ENCODE measurements around the gene NPM3. TPM values are rescaled to one million over a fixed set of nuclear protein-coding genes. Genes with fewer than 3 reads are reported as not detected.

The NPM3 gene
- total and polyA plus RNA-seq, 7 donors, result 17.8 to 64.9 (median 26.4) TPM

DNA sequence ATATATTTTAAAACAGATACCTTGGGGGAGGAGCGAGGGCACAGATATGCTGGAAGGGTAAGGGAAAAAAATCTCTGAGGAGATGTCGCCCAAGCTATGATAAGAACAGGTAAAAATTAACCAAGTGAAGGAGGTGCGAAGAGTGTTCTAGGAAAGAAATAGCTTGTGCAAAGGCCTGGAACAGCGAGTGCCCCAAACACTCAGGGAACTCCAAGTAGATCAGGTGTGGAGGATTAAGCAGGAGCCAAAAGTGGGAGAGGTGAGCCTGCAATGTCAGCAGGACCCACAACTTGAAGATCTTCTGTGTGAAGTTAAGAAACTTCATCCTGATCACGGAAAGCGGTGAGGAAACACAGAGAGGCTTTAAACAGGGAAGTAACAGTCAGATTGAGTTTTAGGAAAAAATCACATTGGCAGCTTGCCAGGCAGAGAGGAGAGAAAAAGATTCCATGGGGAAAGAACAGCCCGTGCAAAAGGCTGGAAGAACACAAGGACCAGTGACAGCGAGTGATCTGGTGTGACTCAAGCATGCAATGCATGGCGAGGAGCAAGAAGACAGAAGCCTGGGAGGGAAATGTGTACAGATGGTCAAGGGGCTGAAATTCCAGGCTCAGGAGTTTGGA, 38.1 kb downstream of the NPM3 start:
- Histone ChIP-seq H3K9me3 (no peaks in the 10 kb centered on the region), H3K27ac (no peak overlapping the region), H3K36me3 (no peaks in the 10 kb centered on the region), H3K27me3 (peaks cover 0 to 12% (median 0%) of the 10 kb centered on the region in 3 donors), H3K4me3 (no peak overlapping the region), H3K4me1 (no peaks in the 10 kb centered on the region)
- intact Hi-C loops (cut with DNase I), result no loop called here
- TF ChIP-seq EP300 (IDR thresholded peaks at IDR 0.05) (no peak), POLR2A (IDR thresholded peaks at IDR 0.05) (no peak), POLR2AphosphoS5 (IDR thresholded peaks at IDR 0.05) (no peak)
- TF ChIP-seq, protein P1, sequence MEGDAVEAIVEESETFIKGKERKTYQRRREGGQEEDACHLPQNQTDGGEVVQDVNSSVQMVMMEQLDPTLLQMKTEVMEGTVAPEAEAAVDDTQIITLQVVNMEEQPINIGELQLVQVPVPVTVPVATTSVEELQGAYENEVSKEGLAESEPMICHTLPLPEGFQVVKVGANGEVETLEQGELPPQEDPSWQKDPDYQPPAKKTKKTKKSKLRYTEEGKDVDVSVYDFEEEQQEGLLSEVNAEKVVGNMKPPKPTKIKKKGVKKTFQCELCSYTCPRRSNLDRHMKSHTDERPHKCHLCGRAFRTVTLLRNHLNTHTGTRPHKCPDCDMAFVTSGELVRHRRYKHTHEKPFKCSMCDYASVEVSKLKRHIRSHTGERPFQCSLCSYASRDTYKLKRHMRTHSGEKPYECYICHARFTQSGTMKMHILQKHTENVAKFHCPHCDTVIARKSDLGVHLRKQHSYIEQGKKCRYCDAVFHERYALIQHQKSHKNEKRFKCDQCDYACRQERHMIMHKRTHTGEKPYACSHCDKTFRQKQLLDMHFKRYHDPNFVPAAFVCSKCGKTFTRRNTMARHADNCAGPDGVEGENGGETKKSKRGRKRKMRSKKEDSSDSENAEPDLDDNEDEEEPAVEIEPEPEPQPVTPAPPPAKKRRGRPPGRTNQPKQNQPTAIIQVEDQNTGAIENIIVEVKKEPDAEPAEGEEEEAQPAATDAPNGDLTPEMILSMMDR (IDR thresholded peaks at IDR 0.05), result no peak
- WGBS, 2 donors, result 50 to 66% methylated on average over 9 of the region's 9 CpGs
- no peak for DNase-seq

DNA sequence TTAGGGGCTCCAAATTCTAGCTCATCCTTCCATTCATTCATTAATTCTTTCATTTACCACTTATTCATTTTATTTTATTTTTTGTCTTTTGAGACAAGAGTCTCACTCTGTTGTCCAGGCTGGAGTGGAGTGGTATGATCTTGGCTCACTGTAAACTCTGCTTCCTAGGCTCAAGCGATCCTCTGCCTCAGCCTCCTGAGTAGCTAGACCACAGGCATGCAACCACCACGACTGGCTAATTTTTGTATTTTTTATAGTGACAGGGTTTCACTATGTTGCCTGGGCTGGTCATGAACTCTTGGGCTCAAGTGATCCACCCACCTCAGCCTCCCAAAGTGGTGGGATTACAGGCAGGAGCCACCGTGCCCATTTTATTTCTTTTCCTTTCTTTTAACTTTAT, 39.0 kb downstream of the NPM3 start:
- whole genome bisulfite sequencing, 2 donors, result 84 to 87% methylated on average over 3 of the region's 3 CpGs

DNA sequence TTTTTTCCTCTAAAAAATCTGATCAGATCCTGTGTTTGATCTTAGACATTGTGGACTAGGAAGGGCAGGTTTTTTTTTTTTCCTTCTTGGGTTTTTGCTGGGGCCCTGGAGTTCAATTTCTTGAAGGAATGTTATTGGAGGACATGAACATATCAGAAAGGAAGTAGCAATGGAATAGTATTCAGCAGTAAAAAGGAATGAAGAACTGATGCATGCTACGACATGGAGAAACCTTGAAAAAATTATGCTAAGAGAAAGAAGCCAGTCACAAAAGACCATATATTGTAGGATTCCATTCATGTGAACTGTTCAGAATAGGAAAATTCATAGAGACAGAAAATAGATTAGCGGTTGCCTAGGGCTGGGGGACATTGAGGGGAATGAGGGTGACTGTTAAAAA, 41.3 kb downstream of the NPM3 start:
- no peaks in the 10 kb centered on the region for H3K36me3 ChIP-seq
- peaks cover 0 to 23% (median 0%) of the 10 kb centered on the region in 3 donors for H3K27me3 ChIP-seq
- intact Hi-C loops (cut with DNase I), result no loop called here
- DNase-seq, result no peak
- no peak overlapping the region for H3K27ac ChIP-seq
- H3K4me1 ChIP-seq, result no peaks in the 10 kb centered on the region
- WGBS, 2 donors, result 48 to 50% methylated on average over 2 of the region's 2 CpGs
- no peak overlapping the region for H3K4me3 ChIP-seq
- TF ChIP-seq POLR2AphosphoS5 (IDR thresholded peaks at IDR 0.05) (no peak), POLR2A (IDR thresholded peaks at IDR 0.05) (no peak), EP300 (IDR thresholded peaks at IDR 0.05) (no peak)
- TF ChIP-seq, protein P1 (IDR thresholded peaks at IDR 0.05), result no peak
- H3K9me3 ChIP-seq, result no peaks in the 10 kb centered on the region

More for the DNA sequence above, 39.0 kb downstream of the NPM3 start:
- TF ChIP-seq, protein P1 (IDR thresholded peaks at IDR 0.05), result no peak
- TF ChIP-seq POLR2A (IDR thresholded peaks at IDR 0.05) (no peak), POLR2AphosphoS5 (IDR thresholded peaks at IDR 0.05) (no peak), EP300 (IDR thresholded peaks at IDR 0.05) (no peak)
- H3K27me3 ChIP-seq, result peaks cover 0 to 22% (median 0%) of the 10 kb centered on the region in 3 donors
- intact Hi-C loops (cut with DNase I), result no loop called here
- H3K36me3 ChIP-seq, result no peaks in the 10 kb centered on the region
- H3K9me3 ChIP-seq, result no peaks in the 10 kb centered on the region
- no peaks in the 10 kb centered on the region for H3K4me1 ChIP-seq
- no peak overlapping the region for H3K27ac ChIP-seq
- H3K4me3 ChIP-seq, result no peak overlapping the region
- DNase-seq, result no peak

DNA sequence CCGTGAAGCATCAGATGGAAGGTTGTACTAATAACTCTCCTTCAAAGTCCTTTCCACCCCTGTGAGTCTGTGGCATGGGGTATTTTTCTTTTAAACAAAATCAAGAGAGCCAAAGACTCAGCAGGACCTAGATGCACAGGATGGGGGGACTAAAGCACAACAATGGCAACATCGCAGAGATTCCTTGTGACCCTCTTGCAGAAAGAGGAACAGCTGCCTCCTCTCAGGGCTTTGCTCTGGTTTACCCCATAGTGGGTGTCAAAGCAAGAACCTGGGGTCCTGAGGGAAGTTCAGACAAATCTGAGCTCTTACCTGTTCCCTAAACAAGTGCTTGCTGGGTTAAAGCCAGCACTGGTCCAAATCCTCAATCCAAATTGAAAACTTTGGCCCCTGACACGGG, 46.6 kb downstream of the NPM3 start:
- no peak for DNase-seq
- peaks cover 0 to 31% (median 0%) of the 10 kb centered on the region in 3 donors for H3K27me3 ChIP-seq

More for the DNA sequence above, 46.6 kb downstream of the NPM3 start:
- H3K9me3 ChIP-seq, result no peaks in the 10 kb centered on the region
- intact Hi-C loops (cut with DNase I), result no loop called here
- no peaks in the 10 kb centered on the region for H3K4me1 ChIP-seq
- TF ChIP-seq EP300 (IDR thresholded peaks at IDR 0.05) (no peak), POLR2AphosphoS5 (IDR thresholded peaks at IDR 0.05) (no peak), POLR2A (IDR thresholded peaks at IDR 0.05) (no peak)
- TF ChIP-seq, protein P1 (IDR thresholded peaks at IDR 0.05), result no peak
- no peaks in the 10 kb centered on the region for H3K36me3 ChIP-seq
- 81 to 87% methylated on average over 3 of the region's 3 CpGs for WGBS, 2 donors
- no peak overlapping the region for H3K27ac ChIP-seq
- H3K4me3 ChIP-seq, result no peak overlapping the region

Data from sigmoid colon (tissue), 7 donors.